Upper lobe of left lung (tissue), 4 donors: ENCODE data around the gene NUDC.

ENCODE experiments used
- EP300 ChIP-seq, 4 donors: sonication (generic); formaldehyde crosslinking; IDR thresholded peaks; one replicate each; pipeline ENCODE4 v1.5.1; 2017; ENCODE audit warnings: antibody characterized with exemption in 4 of 4, control low read depth in 2 of 4
- POLR2A ChIP-seq, 4 donors: fragments of 450-650 bp; IDR thresholded peaks; one replicate each; pipeline ENCODE4 v1.5.1; 2016 to 2017; ENCODE audit warnings: antibody characterized with exemption in 4 of 4, mild to moderate bottlenecking in 2 of 4
- POLR2AphosphoS5 ChIP-seq, 2 donors: sonication (generic); formaldehyde crosslinking; IDR thresholded peaks; one replicate each; pipeline ENCODE4 v1.5.1; 2017; ENCODE audit warnings: antibody characterized with exemption in 2 of 2
- TF ChIP-seq, protein P1 (sequence below), 6 experiments: fragments of 450-650 bp in 4 of 6; fragments of 200-600 bp in 2 of 6; sonication (generic) in 2 of 6; IDR thresholded peaks; one replicate each; pipeline ENCODE4 v1.5.1; 2016 to 2019; ENCODE audit warnings: antibody characterized with exemption in 6 of 6

DNA sequence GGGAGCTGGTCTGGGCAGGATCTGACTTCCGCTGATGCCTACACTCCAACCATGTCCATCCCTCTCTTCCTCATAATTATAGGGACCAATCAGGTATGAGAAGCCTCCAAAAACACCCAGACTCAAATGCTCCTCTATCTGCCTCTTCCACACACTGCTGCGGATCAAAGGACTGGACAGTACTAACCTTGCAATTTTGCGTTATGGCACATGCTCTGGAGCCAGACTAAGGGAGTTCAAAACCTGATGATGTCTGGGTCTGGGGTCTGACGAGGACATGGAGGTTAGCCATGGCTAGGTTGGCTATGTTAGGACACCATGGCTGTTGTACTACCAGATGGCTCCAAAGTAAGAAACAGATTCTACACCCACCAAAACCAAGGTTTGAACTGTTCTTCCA is 41.8 kb upstream of the NUDC start:
- TF ChIP-seq POLR2AphosphoS5 (IDR thresholded peaks at IDR 0.05) (no peak), POLR2A (IDR thresholded peaks at IDR 0.05) (no peak), EP300 (IDR thresholded peaks at IDR 0.05) (no peak)
- TF ChIP-seq, protein P1, sequence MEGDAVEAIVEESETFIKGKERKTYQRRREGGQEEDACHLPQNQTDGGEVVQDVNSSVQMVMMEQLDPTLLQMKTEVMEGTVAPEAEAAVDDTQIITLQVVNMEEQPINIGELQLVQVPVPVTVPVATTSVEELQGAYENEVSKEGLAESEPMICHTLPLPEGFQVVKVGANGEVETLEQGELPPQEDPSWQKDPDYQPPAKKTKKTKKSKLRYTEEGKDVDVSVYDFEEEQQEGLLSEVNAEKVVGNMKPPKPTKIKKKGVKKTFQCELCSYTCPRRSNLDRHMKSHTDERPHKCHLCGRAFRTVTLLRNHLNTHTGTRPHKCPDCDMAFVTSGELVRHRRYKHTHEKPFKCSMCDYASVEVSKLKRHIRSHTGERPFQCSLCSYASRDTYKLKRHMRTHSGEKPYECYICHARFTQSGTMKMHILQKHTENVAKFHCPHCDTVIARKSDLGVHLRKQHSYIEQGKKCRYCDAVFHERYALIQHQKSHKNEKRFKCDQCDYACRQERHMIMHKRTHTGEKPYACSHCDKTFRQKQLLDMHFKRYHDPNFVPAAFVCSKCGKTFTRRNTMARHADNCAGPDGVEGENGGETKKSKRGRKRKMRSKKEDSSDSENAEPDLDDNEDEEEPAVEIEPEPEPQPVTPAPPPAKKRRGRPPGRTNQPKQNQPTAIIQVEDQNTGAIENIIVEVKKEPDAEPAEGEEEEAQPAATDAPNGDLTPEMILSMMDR (IDR thresholded peaks at IDR 0.05): no peak
